MM.1S (cell line): ENCODE results near the gene BIRC3.

Source experiments
- DNase-seq: peaks from one replicate; pipeline ENCODE4 v3.0.0-alpha.2; 2015
- H2AFZ ChIP-seq: fragments of 300-600 bp; sonication (generic); 2 replicates; pipeline ENCODE4 v1.6.0; 2016; ENCODE audit warnings: antibody characterized with exemption, low read length
- H3F3A ChIP-seq: fragments of 300-600 bp; sonication (generic); 2 replicates; pipeline ENCODE4 v1.6.1; 2016; ENCODE audit warnings: mild to moderate bottlenecking, antibody characterized with exemption, low read length, moderate library complexity, mixed read lengths; ENCODE audit not compliant: insufficient read depth
- H3K27ac ChIP-seq: fragments of 300-600 bp; sonication (generic); 2 replicates; pipeline ENCODE4 v1.5.1; 2016; ENCODE audit warnings: mild to moderate bottlenecking, low read length
- H3K27me3 ChIP-seq: fragments of 300-600 bp; sonication (generic); replicated peaks from 2 replicates; pipeline ENCODE4 v1.6.0; 2016; ENCODE audit warnings: low read length; ENCODE audit not compliant: insufficient read depth
- H3K36me3 ChIP-seq: fragments of 300-600 bp; sonication (generic); replicated peaks from 2 replicates; pipeline ENCODE4 v1.6.1; 2016; ENCODE audit warnings: mild to moderate bottlenecking, low read length, mixed read lengths; ENCODE audit not compliant: insufficient read depth
- H3K4me1 ChIP-seq: fragments of 300-600 bp; sonication (generic); 2 replicates; pipeline ENCODE4 v1.6.1; 2016; ENCODE audit warnings: low read length, mixed read lengths
- H3K4me2 ChIP-seq: fragments of 300-600 bp; sonication (generic); 2 replicates; pipeline ENCODE4 v1.6.0; 2016; ENCODE audit warnings: low read depth, low read length
- H3K4me3 ChIP-seq: fragments of 300-600 bp; sonication (generic); 2 replicates; pipeline ENCODE4 v1.5.1; 2016; ENCODE audit warnings: low read length, mixed read lengths
- H3K79me2 ChIP-seq: fragments of 300-600 bp; sonication (generic); 2 replicates; pipeline ENCODE4 v1.6.1; 2016; ENCODE audit warnings: mixed run types, low read length, mixed read lengths
- H3K9ac ChIP-seq: fragments of 300-600 bp; sonication (generic); 2 replicates; pipeline ENCODE4 v1.6.1; 2016; ENCODE audit warnings: low read length, mixed read lengths
- H3K9me2 ChIP-seq: fragments of 300-600 bp; sonication (generic); replicated peaks from 2 replicates; pipeline ENCODE4 v1.6.1; 2016; ENCODE audit warnings: mild to moderate bottlenecking, low read length, mixed read lengths; ENCODE audit not compliant: insufficient read depth
- H3K9me3 ChIP-seq: fragments of 300-600 bp; sonication (generic); replicated peaks from 2 replicates; pipeline ENCODE4 v1.6.1; 2016; ENCODE audit warnings: mild to moderate bottlenecking, low read length, mixed read lengths; ENCODE audit not compliant: insufficient read depth
- H4K20me1 ChIP-seq: fragments of 300-600 bp; sonication (generic); 2 replicates; pipeline ENCODE4 v1.6.1; 2016; ENCODE audit warnings: mild to moderate bottlenecking, low read length, moderate library complexity, mixed read lengths; ENCODE audit not compliant: insufficient read depth
- EZH2 ChIP-seq: fragments of 300-600 bp; sonication (generic); optimal IDR thresholded peaks from 2 replicates; pipeline ENCODE3; 2017; ENCODE audit warnings: low read depth, mild to moderate bottlenecking, antibody characterized with exemption, low read length, mixed read lengths
- EZH2phosphoT487 ChIP-seq: fragments of 300-600 bp; sonication (generic); IDR thresholded peaks from 2 replicates; pipeline ENCODE4 v1.6.1; 2018; ENCODE audit warnings: antibody characterized with exemption, low read length
- TF ChIP-seq, protein P1 (sequence below): fragments of 300-600 bp; sonication (generic); IDR thresholded peaks from 2 replicates; pipeline ENCODE4 v1.5.1; 2016; ENCODE audit warnings: antibody characterized with exemption, low read length, mixed read lengths

The BIRC3 gene

DNA sequence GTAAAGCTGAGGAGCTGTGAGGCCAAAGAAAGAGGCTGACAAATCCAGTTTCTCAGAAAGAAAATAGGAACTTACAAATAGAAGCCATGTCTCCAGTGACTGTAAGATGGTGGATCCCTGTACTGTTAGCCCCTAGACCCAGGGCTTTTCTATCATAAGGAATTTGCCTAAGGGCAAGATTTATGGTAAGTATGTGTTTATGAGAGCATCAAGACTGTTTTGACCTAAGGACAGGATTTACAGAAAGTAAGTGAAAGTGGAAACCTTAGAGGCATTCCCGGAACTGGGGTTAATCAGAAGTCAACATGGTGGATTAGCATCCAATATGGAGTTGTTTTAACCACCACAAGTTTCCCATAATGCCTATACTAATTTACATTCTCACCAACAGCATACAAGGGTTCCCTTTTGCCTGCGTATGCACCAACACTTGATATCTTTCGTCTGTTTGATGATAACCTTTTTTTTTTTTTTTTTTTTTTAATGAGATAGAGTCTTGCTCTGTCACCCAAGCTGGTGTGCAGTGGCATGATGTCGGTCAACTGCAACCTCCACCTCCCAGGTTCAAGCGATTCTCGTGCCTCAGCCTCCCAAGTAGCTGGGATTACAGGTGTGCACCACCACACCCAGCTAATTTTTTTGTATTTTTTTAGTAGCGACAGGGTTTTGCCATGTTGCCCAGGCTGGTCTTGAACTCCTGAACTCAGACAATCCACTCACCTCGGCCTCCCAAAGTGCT is 69.9 kb downstream of the BIRC3 start:
- no peaks in the 10 kb centered on the region for H3K27me3 ChIP-seq
- DNase-seq = no peak
- no peaks in the 10 kb centered on the region for H3K4me1 ChIP-seq
- no peaks in the 10 kb centered on the region for H3K36me3 ChIP-seq
- no peak overlapping the region for H3K4me3 ChIP-seq
- no peak overlapping the region for H3K4me2 ChIP-seq
- no peak overlapping the region for H2AFZ ChIP-seq
- no peaks in the 10 kb centered on the region for H3K79me2 ChIP-seq
- H3K9me3 ChIP-seq = no peaks in the 10 kb centered on the region
- no peaks in the 10 kb centered on the region for H4K20me1 ChIP-seq
- no peak overlapping the region for H3K27ac ChIP-seq
- no peaks in the 10 kb centered on the region for H3K9me2 ChIP-seq
- TF ChIP-seq EZH2 (no peak), EZH2phosphoT487 (no peak)
- TF ChIP-seq, protein P1, sequence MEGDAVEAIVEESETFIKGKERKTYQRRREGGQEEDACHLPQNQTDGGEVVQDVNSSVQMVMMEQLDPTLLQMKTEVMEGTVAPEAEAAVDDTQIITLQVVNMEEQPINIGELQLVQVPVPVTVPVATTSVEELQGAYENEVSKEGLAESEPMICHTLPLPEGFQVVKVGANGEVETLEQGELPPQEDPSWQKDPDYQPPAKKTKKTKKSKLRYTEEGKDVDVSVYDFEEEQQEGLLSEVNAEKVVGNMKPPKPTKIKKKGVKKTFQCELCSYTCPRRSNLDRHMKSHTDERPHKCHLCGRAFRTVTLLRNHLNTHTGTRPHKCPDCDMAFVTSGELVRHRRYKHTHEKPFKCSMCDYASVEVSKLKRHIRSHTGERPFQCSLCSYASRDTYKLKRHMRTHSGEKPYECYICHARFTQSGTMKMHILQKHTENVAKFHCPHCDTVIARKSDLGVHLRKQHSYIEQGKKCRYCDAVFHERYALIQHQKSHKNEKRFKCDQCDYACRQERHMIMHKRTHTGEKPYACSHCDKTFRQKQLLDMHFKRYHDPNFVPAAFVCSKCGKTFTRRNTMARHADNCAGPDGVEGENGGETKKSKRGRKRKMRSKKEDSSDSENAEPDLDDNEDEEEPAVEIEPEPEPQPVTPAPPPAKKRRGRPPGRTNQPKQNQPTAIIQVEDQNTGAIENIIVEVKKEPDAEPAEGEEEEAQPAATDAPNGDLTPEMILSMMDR = no peak
- no peak overlapping the region for H3K9ac ChIP-seq
- H3F3A ChIP-seq = no peaks in the 10 kb centered on the region
